SK-N-SH treated with all-trans-retinoic acid at 6 μM for 48 hours (cell line): Measurements from ENCODE around the gene AMDHD2.

Source experiments
- BACH2 ChIP-seq: fragments of 250-450 bp; sonication (Bioruptor Pico); IDR thresholded peaks from 2 replicates; pipeline ENCODE4 v1.9.0; 2021; ENCODE audit warnings: mild to moderate bottlenecking, borderline replicate concordance
- ESRRG ChIP-seq: fragments of 250-450 bp; sonication (Bioruptor Pico); IDR thresholded peaks from 2 replicates; pipeline ENCODE4 v1.6.1; 2021; ENCODE audit warnings: mild to moderate bottlenecking
- GLIS3 ChIP-seq: fragments of 250-450 bp; sonication (Bioruptor Pico); IDR thresholded peaks from 2 replicates; pipeline ENCODE4 v1.5.0; 2020; ENCODE audit warnings: mild to moderate bottlenecking, moderate library complexity
- OSR1 ChIP-seq: fragments of 250-450 bp; sonication (Bioruptor Pico); IDR thresholded peaks from 2 replicates; pipeline ENCODE4 v1.8.0; 2022; ENCODE audit warnings: moderate library complexity, mild to moderate bottlenecking, inconsistent platforms
- PATZ1 ChIP-seq: fragments of 250-450 bp; sonication (Bioruptor Pico); IDR thresholded peaks from 2 replicates; pipeline ENCODE4 v1.8.0; 2020; ENCODE audit warnings: mild to moderate bottlenecking, moderate library complexity, borderline replicate concordance
- PPARA ChIP-seq: fragments of 250-450 bp; sonication (Bioruptor Pico); IDR thresholded peaks from 2 replicates; pipeline ENCODE4 v1.5.0; 2020; ENCODE audit warnings: mild to moderate bottlenecking, borderline replicate concordance
- RARB ChIP-seq: fragments of 250-450 bp; sonication (Bioruptor Pico); IDR thresholded peaks from 2 replicates; pipeline ENCODE4 v1.8.0; 2021; ENCODE audit warnings: mild to moderate bottlenecking, moderate library complexity
- TSHZ2 ChIP-seq: fragments of 250-450 bp; sonication (Bioruptor Pico); IDR thresholded peaks from 2 replicates; pipeline ENCODE4 v1.5.0; 2020; ENCODE audit warnings: mild to moderate bottlenecking, moderate library complexity
- ZFP3 ChIP-seq: fragments of 250-450 bp; sonication (Bioruptor Pico); IDR thresholded peaks from 2 replicates; pipeline ENCODE4 v1.5.0; 2020; ENCODE audit warnings: mild to moderate bottlenecking, moderate library complexity
- ZFP30 ChIP-seq: fragments of 450-650 bp; formaldehyde crosslinking; IDR thresholded peaks from 2 replicates; pipeline ENCODE4 v1.5.0; 2022; ENCODE audit warnings: mild to moderate bottlenecking, moderate library complexity
- ZNF565 ChIP-seq: fragments of 450-650 bp; formaldehyde crosslinking; conservative IDR thresholded peaks from 2 replicates; pipeline ENCODE4 v1.5.0; 2020; ENCODE audit warnings: low read depth, mild to moderate bottlenecking, moderate library complexity
- ZNF70 ChIP-seq: fragments of 450-650 bp; formaldehyde crosslinking; IDR thresholded peaks from 2 replicates; pipeline ENCODE4 v1.5.0; 2020; ENCODE audit warnings: mild to moderate bottlenecking, moderate library complexity
- ZNF8 ChIP-seq: fragments of 450-650 bp; formaldehyde crosslinking; IDR thresholded peaks from 2 replicates; pipeline ENCODE4 v1.5.0; 2020; ENCODE audit warnings: mild to moderate bottlenecking, moderate library complexity

GRCh38 chr16:2473999-2474876, 45.9 kb upstream of the AMDHD2 start:
- no peak for TF ChIP-seq ZNF70 (CRISPR knock-in tag)
- TF ChIP-seq PATZ1 (CRISPR knock-in tag): no peak
- TF ChIP-seq ZFP3 (CRISPR knock-in tag): no peak
- no peak for TF ChIP-seq ZNF565 (CRISPR knock-in tag)
- TF ChIP-seq RARB (CRISPR knock-in tag): no peak
- TF ChIP-seq PPARA (CRISPR knock-in tag): no peak
- no peak for TF ChIP-seq ZFP30 (CRISPR knock-in tag)
- TF ChIP-seq ZNF8: no peak
- no peak for TF ChIP-seq OSR1 (CRISPR knock-in tag)
- TF ChIP-seq TSHZ2 (CRISPR knock-in tag): no peak
- TF ChIP-seq ESRRG (CRISPR knock-in tag): no peak
- TF ChIP-seq BACH2 (CRISPR knock-in tag): no peak
- no peak for TF ChIP-seq GLIS3 (CRISPR knock-in tag)
